ENCODE data around the gene MRGPRE. TPM values are rescaled to one million over a fixed set of nuclear protein-coding genes. Genes with fewer than 3 reads are reported as not detected.

Gene MRGPRE
- total RNA-seq, 4 donors from 2014 or later, result 1.2 TPM; not detected in 3

- no peaks in the 10 kb centered on the region for H3K27me3 ChIP-seq
- H3K36me3 ChIP-seq, result no peaks in the 10 kb centered on the region
- H3K4me1 ChIP-seq, result no peaks in the 10 kb centered on the region
- no peaks in the 10 kb centered on the region for H3K9me3 ChIP-seq
- no peak for TF ChIP-seq CTCF (IDR thresholded peaks at IDR 0.05)
- no peak for TF ChIP-seq POLR2A (IDR thresholded peaks at IDR 0.05)
- no peak overlapping the region for H3K4me3 ChIP-seq
- DNase-seq, result no peak
- no peak overlapping the region for H3K27ac ChIP-seq
Observed at GRCh38 chr11:3226846-3227567, 5.2 kb downstream of the MRGPRE start.

- H3K9me3 ChIP-seq, result no peaks in the 10 kb centered on the region
- no peak overlapping the region for H3K27ac ChIP-seq
- no peak for TF ChIP-seq POLR2A (IDR thresholded peaks at IDR 0.05)
- TF ChIP-seq CTCF (IDR thresholded peaks at IDR 0.05), result no peak
- H3K4me3 ChIP-seq, result no peak overlapping the region
- no peaks in the 10 kb centered on the region for H3K36me3 ChIP-seq
- no peaks in the 10 kb centered on the region for H3K4me1 ChIP-seq
- DNase-seq, result peak in 1 of 3 donors; percentile 5
- no peaks in the 10 kb centered on the region for H3K27me3 ChIP-seq
Observed at GRCh38 chr11:3225826-3226750, 6.1 kb downstream of the MRGPRE start.

GRCh38 chr11:3225159-3225758 is 7.0 kb downstream of the MRGPRE start:
- no peaks in the 10 kb centered on the region for H3K36me3 ChIP-seq
- DNase-seq, result peak in 1 of 3 donors; percentile 9
- no peaks in the 10 kb centered on the region for H3K27me3 ChIP-seq
- H3K4me1 ChIP-seq, result no peaks in the 10 kb centered on the region
- no peak overlapping the region for H3K4me3 ChIP-seq
- TF ChIP-seq POLR2A (IDR thresholded peaks at IDR 0.05) (no peak), CTCF (IDR thresholded peaks at IDR 0.05) (no peak)
- H3K9me3 ChIP-seq, result no peaks in the 10 kb centered on the region
- no peak overlapping the region for H3K27ac ChIP-seq

GRCh38 chr11:3224401-3225057 is 7.7 kb downstream of the MRGPRE start:
- Histone ChIP-seq H3K4me3 (no peak overlapping the region), H3K27ac (no peak overlapping the region), H3K36me3 (no peaks in the 10 kb centered on the region), H3K9me3 (no peaks in the 10 kb centered on the region), H3K27me3 (no peaks in the 10 kb centered on the region), H3K4me1 (no peaks in the 10 kb centered on the region)
- TF ChIP-seq CTCF (IDR thresholded peaks at IDR 0.05) (no peak), POLR2A (IDR thresholded peaks at IDR 0.05) (no peak)
- peak in 1 of 3 donors; percentile 14 for DNase-seq

- TF ChIP-seq CTCF (IDR thresholded peaks at IDR 0.05) (no peak), POLR2A (IDR thresholded peaks at IDR 0.05) (no peak)
- Histone ChIP-seq H3K4me3 (no peak overlapping the region), H3K27me3 (no peaks in the 10 kb centered on the region), H3K36me3 (no peaks in the 10 kb centered on the region), H3K4me1 (no peaks in the 10 kb centered on the region), H3K9me3 (no peaks in the 10 kb centered on the region), H3K27ac (no peak overlapping the region)
- DNase-seq, result peak in 1 of 3 donors; percentile 28
Observed at GRCh38 chr11:3223932-3224381, 8.3 kb downstream of the MRGPRE start.
